ENCODE data around the gene FBXO47. TPM values are rescaled to one million over a fixed set of nuclear protein-coding genes. Genes with fewer than 3 reads are reported as not detected.

The FBXO47 gene
- total and polyA plus RNA-seq, 9 of the 15 experiments (the other 6 are each of a cell fraction or from before 2014, with no cell fraction given), result not detected

GRCh38 chr17:39014044-39014794, 47.0 kb upstream of the FBXO47 start (continued):
- TF ChIP-seq FOXP4 (CRISPR knock-in tag; IDR thresholded peaks at IDR 0.05; ENCODE audit: borderline replicate concordance) (no peak), BHLHE40 (IDR thresholded peaks at IDR 0.05; ENCODE audit: low read length) (no peak), RUNX1 (IDR thresholded peaks at IDR 0.05; ENCODE audit: low read depth) (no peak), HEY1 (CRISPR knock-in tag; IDR thresholded peaks at IDR 0.05; ENCODE audit: borderline replicate concordance) (peak; percentile 62; the same call in 1 of the 2 replicates), ATF2 (CRISPR knock-in tag; IDR thresholded peaks at IDR 0.05) (no peak), BMI1 (IDR thresholded peaks at IDR 0.05; ENCODE audit: low read length) (no peak), GABPB1 (CRISPR knock-in tag; IDR thresholded peaks at IDR 0.05) (no peak), CBX5 (IDR thresholded peaks at IDR 0.05; ENCODE audit: borderline replicate concordance, low read depth) (no peak), L3MBTL2 (IDR thresholded peaks at IDR 0.05) (no peak), RNF2 (IDR thresholded peaks at IDR 0.05) (no peak), PRDM10 (IDR thresholded peaks at IDR 0.05; ENCODE audit: partially characterized antibody) (no peak), NFYB (IDR thresholded peaks at IDR 0.05; ENCODE audit: extremely low read depth, insufficient read length) (no peak), ZNF655 (CRISPR knock-in tag; IDR thresholded peaks at IDR 0.05) (no peak), ID3 (CRISPR knock-in tag; IDR thresholded peaks at IDR 0.05) (peak; percentile 94), ID3 (tag; IDR thresholded peaks at IDR 0.05) (peak; percentile 98), MCM2 (IDR thresholded peaks at IDR 0.05; ENCODE audit: low read depth) (no peak), CBX3 (IDR thresholded peaks at IDR 0.05; ENCODE audit: borderline replicate concordance in 1 of 2, low read length in 2 of 2) (no peak), PTBP1 (IDR thresholded peaks at IDR 0.05; ENCODE audit: low read depth, low read length) (no peak), ZNF444 (CRISPR knock-in tag; IDR thresholded peaks at IDR 0.05) (peak; percentile 85), ZNF282 (CRISPR knock-in tag; IDR thresholded peaks at IDR 0.05) (no peak), SREBF1 (IDR thresholded peaks at IDR 0.05; ENCODE audit: borderline replicate concordance, low read depth, low read length) (no peak)

Data from K562 (cell line).